H9 (cell line): ENCODE measurements around the gene ZNF236. TPM values are rescaled to one million over a fixed set of nuclear protein-coding genes. Genes with fewer than 3 reads are reported as not detected.
"Not testable (repeated sequence)": the region's sequence is repeated elsewhere in the genome, so short reads cannot be mapped to it uniquely, and the experiment has no call there.

Source experiments
- DNase-seq: peaks from one replicate; pipeline ENCODE4 v3.0.0-alpha.2; 2017
- H2AFZ ChIP-seq: one replicate; pipeline ENCODE4 v1.6.1; 2013; ENCODE audit warnings: mild to moderate bottlenecking, low read length, control low read depth, moderate library complexity
- H2AK5ac ChIP-seq: 2 replicates; pipeline ENCODE4 v1.6.1; 2013; ENCODE audit warnings: low read length, control low read depth, mixed read lengths; ENCODE audit not compliant: insufficient read length
- H2BK120ac ChIP-seq: one replicate; pipeline ENCODE4 v1.6.1; 2013; ENCODE audit warnings: low read depth, mild to moderate bottlenecking, low read length, control low read depth, inconsistent platforms; ENCODE audit not compliant: poor library complexity, severe bottlenecking
- H2BK12ac ChIP-seq: 2 replicates; pipeline ENCODE4 v1.6.1; 2013; ENCODE audit warnings: low read length, control low read depth, mixed read lengths, low read depth; ENCODE audit not compliant: insufficient read length
- H2BK15ac ChIP-seq: 2 replicates; pipeline ENCODE4 v1.6.1; 2013; ENCODE audit warnings: low read depth, low read length, control low read depth
- H2BK20ac ChIP-seq: one replicate; pipeline ENCODE4 v1.6.1; 2013; ENCODE audit warnings: low read depth, mild to moderate bottlenecking, low read length, control low read depth, inconsistent platforms; ENCODE audit not compliant: poor library complexity, severe bottlenecking
- H2BK5ac ChIP-seq: 2 replicates; pipeline ENCODE4 v1.6.1; 2013; ENCODE audit warnings: low read length, control low read depth, mixed read lengths; ENCODE audit not compliant: insufficient read length
- H3K14ac ChIP-seq: 2 replicates; pipeline ENCODE4 v1.6.1; 2013; ENCODE audit warnings: low read length, control low read depth; ENCODE audit not compliant: insufficient read depth
- H3K18ac ChIP-seq: 2 replicates; pipeline ENCODE4 v1.6.1; 2013; ENCODE audit warnings: low read depth, mild to moderate bottlenecking, mixed read lengths, low read length, control low read depth; ENCODE audit not compliant: insufficient read length
- H3K23ac ChIP-seq: 2 replicates; pipeline ENCODE4 v1.6.1; 2013; ENCODE audit warnings: low read length, control low read depth, mixed read lengths, low read depth; ENCODE audit not compliant: insufficient read length
- H3K23me2 ChIP-seq: 2 replicates; pipeline ENCODE4 v1.6.1; 2013; ENCODE audit warnings: low read depth, mild to moderate bottlenecking, mixed read lengths, low read length, control low read depth; ENCODE audit not compliant: insufficient read length, poor library complexity, severe bottlenecking
- H3K27ac ChIP-seq: 2 replicates; pipeline ENCODE4 v1.5.1; 2013; ENCODE audit warnings: low read length, control low read depth, mixed read lengths, low read depth; ENCODE audit not compliant: insufficient read length
- H3K27me3 ChIP-seq: 2 replicates; pipeline ENCODE4 v1.6.1; 2013; ENCODE audit warnings: low read length, control low read depth, inconsistent platforms; ENCODE audit not compliant: insufficient read depth
- H3K4ac ChIP-seq: 2 replicates; pipeline ENCODE4 v1.6.1; 2013; ENCODE audit warnings: low read depth, mild to moderate bottlenecking, control low read depth, inconsistent platforms, low read length, moderate library complexity
- H3K4me1 ChIP-seq: 2 replicates; pipeline ENCODE4 v1.6.1; 2013; ENCODE audit warnings: low read length, control low read depth, inconsistent platforms; ENCODE audit not compliant: insufficient read depth
- H3K4me2 ChIP-seq: 2 replicates; pipeline ENCODE4 v1.6.1; 2013; ENCODE audit warnings: low read length, control low read depth, mixed read lengths; ENCODE audit not compliant: insufficient read length, insufficient read depth
- H3K56ac ChIP-seq: 2 replicates; pipeline ENCODE4 v1.6.1; 2013; ENCODE audit warnings: low read depth, mild to moderate bottlenecking, mixed read lengths, low read length, control low read depth; ENCODE audit not compliant: insufficient read length
- H3K79me1 ChIP-seq: 2 replicates; pipeline ENCODE4 v1.6.1; 2013; ENCODE audit warnings: low read depth, mild to moderate bottlenecking, moderate library complexity, low read length, control low read depth, inconsistent platforms; ENCODE audit not compliant: insufficient read depth, poor library complexity, severe bottlenecking
- H3K79me2 ChIP-seq: 2 replicates; pipeline ENCODE4 v1.6.1; 2013; ENCODE audit warnings: low read length, control low read depth, inconsistent platforms; ENCODE audit not compliant: insufficient read depth
- H3K9ac ChIP-seq: 2 replicates; pipeline ENCODE4 v1.6.1; 2013; ENCODE audit warnings: low read length, control low read depth, mixed read lengths; ENCODE audit not compliant: insufficient read length; ENCODE audit errors: extremely low read depth
- H3K9me3 ChIP-seq: one replicate; pipeline ENCODE4 v1.6.1; 2013; ENCODE audit warnings: low read depth, low read length, inconsistent platforms; ENCODE audit not compliant: control insufficient read depth
- H3T11ph ChIP-seq: one replicate; pipeline ENCODE4 v1.6.1; 2013; ENCODE audit warnings: mild to moderate bottlenecking, low read length, control low read depth, inconsistent platforms
- H4K20me1 ChIP-seq: one replicate; pipeline ENCODE4 v1.6.1; 2013; ENCODE audit not compliant: control insufficient read depth, insufficient read length, insufficient read depth
- H4K5ac ChIP-seq: 2 replicates; pipeline ENCODE4 v1.6.1; 2013; ENCODE audit warnings: low read depth, mild to moderate bottlenecking, mixed read lengths, low read length, control low read depth; ENCODE audit not compliant: insufficient read length
- H4K8ac ChIP-seq: replicated peaks from 2 replicates; pipeline ENCODE4 v1.6.1; 2013; ENCODE audit warnings: low read length, control low read depth, mixed read lengths, low read depth; ENCODE audit not compliant: insufficient read length
- H4K91ac ChIP-seq: 2 replicates; pipeline ENCODE4 v1.6.1; 2013; ENCODE audit warnings: low read depth, mild to moderate bottlenecking, moderate library complexity, mixed read lengths, low read length, control low read depth; ENCODE audit not compliant: insufficient read length
- H3K27ac Mint-ChIP-seq, 3 experiments: 2 replicates in 2 of 3; 3 replicates in 1 of 3; pipeline ENCODE4 v1.8.0; 2020 to 2021; ENCODE audit warnings: mixed read lengths in 3 of 3, mild to moderate bottlenecking in 1 of 3, moderate library complexity in 1 of 3
- H3K27me3 Mint-ChIP-seq: 2 replicates; pipeline ENCODE4 v1.8.0; 2021; ENCODE audit warnings: low read depth, mild to moderate bottlenecking, moderate library complexity, mixed read lengths
- H3K36me3 Mint-ChIP-seq, 3 experiments: 2 replicates in 2 of 3; 3 replicates in 1 of 3; pipeline ENCODE4 v1.8.0; 2020 to 2021; ENCODE audit warnings: low read depth in 3 of 3, mixed read lengths in 3 of 3; ENCODE audit not compliant: insufficient read depth in 1 of 3
- H3K4me1 Mint-ChIP-seq, 2 experiments: 2 replicates each; pipeline ENCODE4 v1.8.0; 2020; ENCODE audit warnings: mixed read lengths in 2 of 2
- H3K4me3 Mint-ChIP-seq, 2 experiments: 2 replicates in 1 of 2; 3 replicates in 1 of 2; pipeline ENCODE4 v1.8.0; 2020 to 2021; ENCODE audit warnings: mild to moderate bottlenecking in 2 of 2, mixed read lengths in 2 of 2, moderate library complexity in 1 of 2
- H3K9me3 Mint-ChIP-seq, 2 experiments: 2 replicates in 1 of 2; 3 replicates in 1 of 2; pipeline ENCODE4 v1.8.0; 2020; ENCODE audit warnings: mild to moderate bottlenecking in 2 of 2, mixed read lengths in 2 of 2, moderate library complexity in 1 of 2
- total RNA-seq: library from RNA; stranded (reverse); gene quantifications from 2 replicates; pipeline ENCODE4 v1.2.1, GENCODE V29; 2021

Gene ZNF236
- total RNA-seq, 1 experiment from 2014 or later, result 16.0 TPM

- H3K4me2 ChIP-seq, H3K27ac Mint-ChIP-seq: not testable (repeated sequence)
- peak overlapping the region; percentile 97 for H3K27ac ChIP-seq
Observed at GRCh38 chr18:76967299-76967698, 144.9 kb downstream of the ZNF236 start.

More at GRCh38 chr18:76967299-76967698, 144.9 kb downstream of the ZNF236 start:
- not testable (repeated sequence) for H3K23me2 ChIP-seq, H4K20me1 ChIP-seq, DNase-seq, H3K4me3 Mint-ChIP-seq, H3K23ac ChIP-seq, H2BK15ac ChIP-seq, H4K5ac ChIP-seq, H3K4me1 ChIP-seq, H3K9ac ChIP-seq, H2AFZ ChIP-seq, H3K79me2 ChIP-seq, H3K27me3 Mint-ChIP-seq, H3K14ac ChIP-seq, H3K9me3 Mint-ChIP-seq, H3K9me3 ChIP-seq, H4K91ac ChIP-seq, H3K79me1 ChIP-seq, H2BK20ac ChIP-seq, H2BK12ac ChIP-seq, H3K56ac ChIP-seq, H3K27me3 ChIP-seq, H4K8ac ChIP-seq
- H3T11ph ChIP-seq, result peak overlapping the region; percentile 98
- peak overlapping the region; percentile 88; the same call in 1 of the 2 replicates for H3K4ac ChIP-seq
- peak overlapping the region; percentile 2 for H2BK5ac ChIP-seq
- peak overlapping the region; percentile 83 for H2BK120ac ChIP-seq
- H3K4me1 Mint-ChIP-seq, result peaks cover 20 to 25% of the 10 kb centered on the region in 2 experiments
- H3K36me3 Mint-ChIP-seq, result peaks cover 14 to 20% (median 19%) of the 10 kb centered on the region in 3 experiments
- peak overlapping the region; percentile 3 for H2AK5ac ChIP-seq
- H3K18ac ChIP-seq, result peak overlapping the region; percentile 21
